NT2/D1 (cell line): Measurements from ENCODE around the gene TENT4A.

Experiments used
- SUZ12 ChIP-seq: IDR thresholded peaks from 2 replicates; pipeline ENCODE4 v1.6.1; 2011; ENCODE audit not compliant: insufficient read length, insufficient read depth; ENCODE audit errors: extremely low read depth
- YY1 ChIP-seq: IDR thresholded peaks from 2 replicates; pipeline ENCODE4 v1.6.1; 2011; ENCODE audit not compliant: insufficient read length, insufficient read depth
- ZNF274 ChIP-seq: IDR thresholded peaks from 2 replicates; pipeline ENCODE4 v1.6.1; 2011; ENCODE audit warnings: mild to moderate bottlenecking, low read depth, low read length

- TF ChIP-seq YY1 (no peak), ZNF274 (no peak), SUZ12 (no peak)
Measured at GRCh38 chr5:6785861-6786180, 72.6 kb downstream of the TENT4A start.
